K562 (cell line): Measurements from ENCODE around the gene PLCB3. TPM values are rescaled to one million over a fixed set of nuclear protein-coding genes. Genes with fewer than 3 reads are reported as not detected.

Experiments
- ATAC-seq: fragments of 200-7000 bp; cut with Tn5 transposase; 3 replicates; pipeline ENCODE4 v1.9.1; 2020; ENCODE audit warnings: moderate library complexity
- BruUV-seq: library from RNA; stranded (reverse); fragments of 400-500 nt; replicated peaks from 2 replicates; lab custom pipeline; 2021; lab: Mats Ljungman, UMichigan
- CTCF ChIA-PET: fragments of 300-600 bp; formaldehyde crosslinking; extraction: SDS; loops from one replicate; lab custom pipeline; 2021; ENCODE audit warnings: low intra/inter-chr PET ratio; lab: Yijun Ruan, JAX
- POLR2A ChIA-PET: fragments of 300-600, 350-650 bp; sonication (Branson Sonifier 250); formaldehyde crosslinking; extraction: SDS; loops from one replicate; lab custom pipeline; 2021; ENCODE audit warnings: antibody characterized with exemption, inconsistent platforms; lab: Yijun Ruan, JAX
- DNase-seq, 4 experiments: peaks; one replicate each; pipeline versions ENCODE4 v3.0.0 to v3.0.0-alpha.2; 2011 to 2018; ENCODE audit warnings: low spot score in 3 of 4, mixed read lengths in 3 of 4; ENCODE audit errors: extremely low read depth in 1 of 4
- FAIRE-seq: peaks from 2 replicates; lab custom pipeline; 2011; peaks lifted over from hg19 to GRCh38; lab: Jason Lieb, UNC
- H2AFZ ChIP-seq: 2 replicates; pipeline ENCODE4 v1.6.0; 2011; ENCODE audit warnings: low read depth, low read length, control low read depth, inconsistent platforms
- H3K27ac ChIP-seq: fragments of 200-600 bp; 3 replicates; pipeline ENCODE4 v1.8.0; 2011; ENCODE audit warnings: low read depth, mild to moderate bottlenecking, control low read depth, inconsistent platforms, low read length, moderate library complexity, mixed read lengths; ENCODE audit errors: extremely low read depth
- H3K27me3 ChIP-seq, 2 experiments: fragments of 300-600 bp in 1 of 2; 2 replicates in 1 of 2; 3 replicates in 1 of 2; pipeline versions ENCODE4 v1.6.0 to v1.8.0; 2011; ENCODE audit warnings: inconsistent platforms in 2 of 2, low read length in 2 of 2, mild to moderate bottlenecking in 1 of 2, mixed read lengths in 1 of 2, moderate library complexity in 1 of 2; ENCODE audit not compliant: control insufficient read depth in 2 of 2, insufficient read depth in 2 of 2
- H3K36me3 ChIP-seq: fragments of 300-600 bp; 3 replicates; pipeline ENCODE4 v1.8.0; 2011; ENCODE audit warnings: mild to moderate bottlenecking, low read length, inconsistent platforms; ENCODE audit not compliant: control insufficient read depth, insufficient read depth
- H3K4me1 ChIP-seq, 2 experiments: fragments of 200-600 bp in 1 of 2; replicated peaks in 1 of 2; 2 replicates in 1 of 2; 3 replicates in 1 of 2; pipeline versions ENCODE4 v1.5.1 to v1.8.0; 2011; ENCODE audit warnings: inconsistent platforms in 2 of 2, low read length in 2 of 2, mild to moderate bottlenecking in 1 of 2, mixed read lengths in 1 of 2, moderate library complexity in 1 of 2; ENCODE audit not compliant: control insufficient read depth in 2 of 2, insufficient read depth in 2 of 2
- H3K4me2 ChIP-seq: 2 replicates; pipeline ENCODE4 v1.6.1; 2011; ENCODE audit warnings: low read length, control low read depth, inconsistent platforms, mixed read lengths; ENCODE audit not compliant: insufficient read depth
- H3K4me3 ChIP-seq: fragments of 200-600 bp; sonication (generic), shearing (Covaris generic); 2 replicates; pipeline ENCODE4 v1.5.1; 2016; ENCODE audit warnings: control low read depth, inconsistent platforms
- H3K79me2 ChIP-seq: fragments of 200-600 bp; 3 replicates; pipeline ENCODE4 v1.8.0; 2011; ENCODE audit warnings: low read length, inconsistent platforms; ENCODE audit not compliant: control insufficient read depth, insufficient read depth
- H3K9ac ChIP-seq, 2 experiments: 2 replicates each; pipeline versions ENCODE4 v1.6.0 to v1.6.1; 2011; ENCODE audit warnings: low read depth in 2 of 2, low read length in 2 of 2, control low read depth in 1 of 2, inconsistent platforms in 1 of 2, mild to moderate bottlenecking in 1 of 2, mixed read lengths in 1 of 2; ENCODE audit not compliant: insufficient read depth in 1 of 2
- H3K9me1 ChIP-seq: one replicate; pipeline ENCODE4 v1.6.0; 2011; ENCODE audit warnings: inconsistent platforms, mild to moderate bottlenecking, low read length, moderate library complexity; ENCODE audit not compliant: control insufficient read depth, insufficient read depth
- H3K9me3 ChIP-seq: replicated peaks from 2 replicates; pipeline ENCODE4 v1.5.1; 2011; ENCODE audit warnings: low read depth, low read length, inconsistent platforms; ENCODE audit not compliant: control insufficient read depth, insufficient read depth
- H4K20me1 ChIP-seq: replicated peaks from 2 replicates; pipeline ENCODE4 v1.6.1; 2011; ENCODE audit warnings: low read length, inconsistent platforms, mixed read lengths; ENCODE audit not compliant: control insufficient read depth, insufficient read depth
- FIP1L1 ChIP-seq: fragments of 200-400 bp; formaldehyde crosslinking; IDR thresholded peaks from 2 replicates; pipeline ENCODE4 v1.6.1; 2018; ENCODE audit warnings: mild to moderate bottlenecking, low read depth, low read length; ENCODE audit not compliant: poor library complexity, severe bottlenecking
- KAT8 ChIP-seq: fragments of 450-650 bp; IDR thresholded peaks from 2 replicates; pipeline ENCODE4 v1.6.1; 2016; ENCODE audit warnings: low read depth, mild to moderate bottlenecking
- KDM4B ChIP-seq, 2 experiments: fragments of 450-650 bp in 1 of 2; sonication (generic) in 1 of 2; IDR thresholded peaks; 2 replicates each; pipeline ENCODE4 v1.6.1; 2016 to 2017; ENCODE audit warnings: borderline replicate concordance in 2 of 2, antibody characterized with exemption in 1 of 2, low read depth in 1 of 2, mild to moderate bottlenecking in 1 of 2
- KDM5B ChIP-seq: fragments of 200-600 bp; sonication (generic); IDR thresholded peaks from 2 replicates; pipeline ENCODE4 v1.6.1; 2012; ENCODE audit warnings: low read depth, mild to moderate bottlenecking, moderate library complexity, low read length, control low read depth, inconsistent platforms; ENCODE audit not compliant: insufficient replicate concordance
- NONO ChIP-seq, 2 experiments: fragments of 200-400 bp in 1 of 2; fragments of 450-650 bp in 1 of 2; formaldehyde crosslinking in 1 of 2; IDR thresholded peaks; 2 replicates each; pipeline ENCODE4 v1.6.1; 2017; ENCODE audit warnings: low read depth in 2 of 2, mild to moderate bottlenecking in 2 of 2, moderate library complexity in 2 of 2, low read length in 1 of 2
- NR4A1 ChIP-seq, 2 experiments: fragments of 250-450 bp in 1 of 2; fragments of 450-650 bp in 1 of 2; sonication (Bioruptor Pico) in 1 of 2; IDR thresholded peaks; 2 replicates each; pipeline versions ENCODE4 v1.4.0 to v1.6.1; 2016 to 2020; ENCODE audit warnings: mild to moderate bottlenecking in 2 of 2, missing compliant biosample characterization in 1 of 2, missing genetic modification characterization in 1 of 2, moderate library complexity in 1 of 2
- RBFOX2 ChIP-seq: fragments of 200-400 bp; formaldehyde crosslinking; IDR thresholded peaks from 2 replicates; pipeline ENCODE4 v1.6.1; 2017; ENCODE audit warnings: low read depth, mild to moderate bottlenecking, low read length, moderate library complexity
- RBM25 ChIP-seq: fragments of 200-400 bp; formaldehyde crosslinking; IDR thresholded peaks from 2 replicates; pipeline ENCODE4 v1.6.1; 2018; ENCODE audit warnings: low read length, low read depth, moderate library complexity; ENCODE audit not compliant: severe bottlenecking
- RNF2 ChIP-seq: sonication (generic); IDR thresholded peaks from 2 replicates; pipeline ENCODE4 v1.6.1; 2016
- YY1 ChIP-seq, 3 experiments: IDR thresholded peaks; 2 replicates each; pipeline ENCODE4 v1.6.1; 2011; ENCODE audit warnings: low read length in 2 of 3, mild to moderate bottlenecking in 2 of 3, moderate library complexity in 2 of 3, borderline replicate concordance in 1 of 3, control low read depth in 1 of 3, low read depth in 1 of 3; ENCODE audit not compliant: insufficient read depth in 3 of 3, insufficient replicate concordance in 2 of 3, control insufficient read depth in 1 of 3, insufficient read length in 1 of 3; ENCODE audit errors: extremely low read depth in 1 of 3
- WGBS: fragments of 100-300 bp; shearing (Covaris generic); methylation state at CpG from one replicate; pipeline ENCODE4 v1.1.6; 2016; ENCODE audit warnings: low coverage, mixed read lengths; ENCODE audit not compliant: insufficient coverage; ENCODE audit errors: missing lambda C conversion rate; 5-methylcytosine and 5-hydroxymethylcytosine counted together
- in situ Hi-C: fragments of 300-500 bp; cut with MboI; formaldehyde crosslinking; loops from 4 replicates; pipeline ENCODE4 v1.15.0; 2018; ENCODE audit warnings: inconsistent platforms, mixed read lengths
- intact Hi-C: fragments of 100-400 bp; cut with micrococcal nuclease; formaldehyde crosslinking; loops from 2 replicates; pipeline ENCODE4 v1.14.2; 2022
- polyA plus RNA-seq, 8 experiments: library from polyadenylated mRNA; depleted of rRNA in 4 of 8; stranded (reverse) in 5 of 8; unstranded in 3 of 8; fragments of >200 nt; fragmentation: Nextera tagmentation in 2 of 8; fragmentation: Illumina TruSeq in 1 of 8; extraction: Ambion mirVana in 2 of 8; extraction: Trizol in 1 of 8; gene quantifications; 2 replicates each; pipeline versions ENCODE4 v1.2.1 to v1.2.3, GENCODE V29; 2011 to 2014; ENCODE audit warnings: inconsistent platforms in 1 of 8, missing spikeins in 1 of 8
- total RNA-seq, 7 experiments: library from RNA; depleted of rRNA in 6 of 7; stranded (reverse); fragments of >200 nt in 6 of 7; fragmentation: Illumina TruSeq in 2 of 7; extraction: Trizol in 2 of 7; gene quantifications; 2 replicates each; pipeline versions ENCODE4 v1.2.1 to v1.2.3, GENCODE V29; 2011 to 2021; ENCODE audit warnings: low replicate concordance in 1 of 7
- TF ChIP-seq, protein P1 (sequence below): fragments of 450-650 bp; conservative IDR thresholded peaks from 2 replicates; pipeline ENCODE4 v1.6.1; 2016; ENCODE audit warnings: missing genetic modification characterization, low read depth, mild to moderate bottlenecking, control low read depth, missing compliant biosample characterization
- TF ChIP-seq, protein P2 (sequence below), 3 experiments: fragments of 200-800 bp in 1 of 3; sonication (Bioruptor generic) in 1 of 3; sonication (generic) in 1 of 3; formaldehyde crosslinking in 1 of 3; IDR thresholded peaks; 2 replicates each; pipeline versions ENCODE4 v1.6.1 to v1.8.0; 2016 to 2022; ENCODE audit warnings: mild to moderate bottlenecking in 2 of 3, missing compliant biosample characterization in 2 of 3, missing genetic modification characterization in 2 of 3, missing genetic modification reagents in 1 of 3

The PLCB3 gene
- total and polyA plus RNA-seq, 9 of the 15 experiments (the other 6 are each of a cell fraction or from before 2014, with no cell fraction given) = 0.31 to 44.8 (median 14.6) TPM

DNA sequence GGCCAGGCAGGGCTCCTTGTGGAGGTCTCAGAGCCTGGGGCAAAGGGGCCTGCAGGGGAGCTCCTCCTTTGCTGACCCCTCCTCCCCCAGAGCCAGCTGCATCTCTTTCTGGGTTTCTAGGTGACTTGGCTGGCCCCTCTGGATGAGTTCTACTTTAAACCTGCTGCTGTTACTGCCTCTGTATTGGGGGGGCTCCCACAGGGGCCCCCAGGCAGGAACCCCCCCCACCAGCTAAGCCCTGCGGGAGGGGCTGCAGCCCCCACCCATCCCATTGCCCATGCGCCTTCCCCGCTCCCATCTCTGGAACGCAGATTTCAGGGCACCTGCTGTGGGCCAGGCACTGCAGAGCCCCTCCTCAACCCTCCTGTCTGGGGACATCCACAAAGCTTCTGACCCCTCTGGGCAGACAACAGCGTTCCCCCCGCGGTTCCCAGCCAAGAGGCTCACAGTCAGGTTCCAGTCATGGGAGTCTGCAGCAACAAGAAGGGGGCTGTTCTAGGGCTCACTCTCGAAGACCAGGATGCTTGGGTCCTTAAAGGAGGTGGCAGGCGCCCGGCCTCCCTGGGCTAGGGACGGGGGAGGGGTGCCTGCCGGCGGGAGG, 815 bp upstream of the PLCB3 start:
- Histone ChIP-seq H3K9ac (peak overlapping the region; percentile 84 to 95; a peak in 3 of 4 replicates), H3K4me2 (peak overlapping the region; percentile 88), H3K9me3 (no peaks in the 10 kb centered on the region), H4K20me1 (peaks cover 7% of the 10 kb centered on the region), H3K9me1 (no peaks in the 10 kb centered on the region), H3K79me2 (peaks cover 36% of the 10 kb centered on the region), H3K4me1 (peaks cover 30 to 89% of the 10 kb centered on the region in 2 experiments), H3K36me3 (peaks cover 32% of the 10 kb centered on the region; the same call in 2 of the 3 replicates), H2AFZ (peak overlapping the region; percentile 94), H3K27ac (peak overlapping the region; percentile 80; the same call in 1 of the 3 replicates), H3K27me3 (no peaks in the 10 kb centered on the region), H3K4me3 (peak overlapping the region; percentile 87)
- FAIRE-seq (no peak), ATAC-seq (peak; percentile 41), DNase-seq (peak in 2 of 4 experiments; percentile 69 to 75)
- 9% methylated on average over 10 of the region's 13 CpGs for WGBS
- TF ChIP-seq KDM5B (peak; percentile 16), RBFOX2 (0 out of 2 replicates have a peak, but pooled peaks have one; percentile 4), RNF2 (no peak), NONO (IDR thresholded peaks at IDR 0.05; ENCODE audit: low read depth in 2 of 2, low read length in 1 of 2) (peak in 1 of 2 experiments; percentile 11; a peak in 1 of 4 replicates), RBM25 (peak; percentile 57), KAT8 (no peak), YY1 (IDR thresholded peaks at IDR 0.05; ENCODE audit: borderline replicate concordance in 1 of 3, control insufficient read depth in 1 of 3, extremely low read depth in 1 of 3, insufficient read depth in 3 of 3, insufficient read length in 1 of 3, insufficient replicate concordance in 2 of 3, low read depth in 1 of 3, low read length in 2 of 3) (peak in 1 of 3 experiments; percentile 14), NR4A1 (CRISPR knock-in tag; IDR thresholded peaks at IDR 0.05) (no peak), NR4A1 (tag; IDR thresholded peaks at IDR 0.05) (0 out of 2 replicates have a peak, but pooled peaks have one; percentile 30), FIP1L1 (peak; percentile 14), KDM4B (IDR thresholded peaks at IDR 0.05; ENCODE audit: borderline replicate concordance in 2 of 2, low read depth in 1 of 2) (peak in 1 of 2 experiments; percentile 44; a peak in 1 of 4 replicates)
- TF ChIP-seq, protein P1, sequence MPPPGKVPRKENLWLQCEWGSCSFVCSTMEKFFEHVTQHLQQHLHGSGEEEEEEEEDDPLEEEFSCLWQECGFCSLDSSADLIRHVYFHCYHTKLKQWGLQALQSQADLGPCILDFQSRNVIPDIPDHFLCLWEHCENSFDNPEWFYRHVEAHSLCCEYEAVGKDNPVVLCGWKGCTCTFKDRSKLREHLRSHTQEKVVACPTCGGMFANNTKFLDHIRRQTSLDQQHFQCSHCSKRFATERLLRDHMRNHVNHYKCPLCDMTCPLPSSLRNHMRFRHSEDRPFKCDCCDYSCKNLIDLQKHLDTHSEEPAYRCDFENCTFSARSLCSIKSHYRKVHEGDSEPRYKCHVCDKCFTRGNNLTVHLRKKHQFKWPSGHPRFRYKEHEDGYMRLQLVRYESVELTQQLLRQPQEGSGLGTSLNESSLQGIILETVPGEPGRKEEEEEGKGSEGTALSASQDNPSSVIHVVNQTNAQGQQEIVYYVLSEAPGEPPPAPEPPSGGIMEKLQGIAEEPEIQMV (tag) = no peak
- TF ChIP-seq, protein P2, sequence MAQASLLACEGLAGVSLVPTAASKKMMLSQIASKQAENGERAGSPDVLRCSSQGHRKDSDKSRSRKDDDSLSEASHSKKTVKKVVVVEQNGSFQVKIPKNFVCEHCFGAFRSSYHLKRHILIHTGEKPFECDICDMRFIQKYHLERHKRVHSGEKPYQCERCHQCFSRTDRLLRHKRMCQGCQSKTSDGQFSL (CRISPR knock-in tag; IDR thresholded peaks at IDR 0.05) = 0 out of 2 replicates have a peak, but pooled peaks have one; percentile 10
- TF ChIP-seq, protein P2 (tag; IDR thresholded peaks at IDR 0.05) = no peak
- intact Hi-C loops (no loop called here), in situ Hi-C loops (no loop called here)
- BruUV-seq = no TSS peak
- ChIA-PET CTCF (interaction anchor here (0.7 kb wide), 1 partner anchor 50 kb away, joined by 3 read pairs; the partner anchor contains the start of gene CATSPERZ), POLR2A (interaction anchor here (0.5 to 7.8 kb wide), 6 partner anchors 9 to 1260 kb away, joined by 3 to 58 read pairs (median 3); partner anchors contain the start of gene FERMT3)
